NCI-H1436 (cell line): ENCODE results near the gene DMPK.
A peak's percentile ranks its signal among the peaks of the same experiment; 100 is the strongest.
"Not testable (repeated sequence)": the region's sequence is repeated elsewhere in the genome, so short reads cannot be mapped to it uniquely, and the experiment has no call there.

Experiments
- DNase-seq: peaks from one replicate; lab custom pipeline; 2025; lab: John Stamatoyannopoulos, UW

The DMPK gene

GRCh38 chr19:45815481-45816216 is 33.4 kb upstream of the DMPK start:
- DNase-seq, result no peak

GRCh38 chr19:45814851-45815480 is 32.7 kb upstream of the DMPK start, which contains the start of gene RSPH6A:
Gene RSPH6A (minus strand): TSS chr19:45815308. CDS start chr19:45815176, 132 bp downstream.
- DNase-seq, result no peak

GRCh38 chr19:45814166-45814780 is 32.0 kb upstream of the DMPK start:
- no peak for DNase-seq

- DNase-seq, result no peak
Measured at GRCh38 chr19:45812297-45812696, 30.0 kb upstream of the DMPK start.

- no peak for DNase-seq
Measured at GRCh38 chr19:45809643-45810159, 27.4 kb upstream of the DMPK start.

- DNase-seq, result no peak
Measured at GRCh38 chr19:45805719-45806118, 23.4 kb upstream of the DMPK start.

- DNase-seq, result no peak
Measured at GRCh38 chr19:45804959-45805230, 22.6 kb upstream of the DMPK start.

GRCh38 chr19:45804140-45804958 is 22.1 kb upstream of the DMPK start:
- no peak for DNase-seq

GRCh38 chr19:45801603-45802175 is 19.4 kb upstream of the DMPK start:
- no peak for DNase-seq

- DNase-seq, result no peak
Measured at GRCh38 chr19:45800070-45800553, 17.8 kb upstream of the DMPK start.

GRCh38 chr19:45799541-45799940 is 17.3 kb upstream of the DMPK start:
- DNase-seq, result not testable (repeated sequence)

GRCh38 chr19:45798995-45799517 is 16.8 kb upstream of the DMPK start:
- peak; percentile 28 for DNase-seq

GRCh38 chr19:45794627-45795026 is 12.3 kb upstream of the DMPK start:
- no peak for DNase-seq

- no peak for DNase-seq
Measured at GRCh38 chr19:45793876-45794275, 11.6 kb upstream of the DMPK start.

GRCh38 chr19:45793178-45793564 is 10.9 kb upstream of the DMPK start:
- no peak for DNase-seq

- peak; percentile 98 for DNase-seq
Measured at GRCh38 chr19:45792470-45793177, 10.3 kb upstream of the DMPK start, which contains the start of gene DMWD. Gene DMWD (minus strand): TSS chr19:45792845. CDS start chr19:45792756, 89 bp downstream.

GRCh38 chr19:45791744-45792469 is 9.6 kb upstream of the DMPK start:
- DNase-seq, result no peak

GRCh38 chr19:45790942-45791341 is 8.7 kb upstream of the DMPK start:
- no peak for DNase-seq

- no peak for DNase-seq
Measured at GRCh38 chr19:45789035-45789786, 6.9 kb upstream of the DMPK start.
